Trophoblast cell (in vitro differentiated cells and primary cell): ENCODE data around the gene CRYBB3.

ENCODE experiments used
- DNase-seq, 2 donors: peaks; one replicate each; pipeline ENCODE4 v3.0.0-alpha.2; 2016
- H2AFZ ChIP-seq: 2 replicates; pipeline ENCODE4 v1.6.1; 2013; ENCODE audit warnings: low read length, moderate library complexity, mild to moderate bottlenecking; ENCODE audit not compliant: insufficient read depth, poor library complexity
- H2AK5ac ChIP-seq: 2 replicates; pipeline ENCODE4 v1.6.1; 2013; ENCODE audit warnings: mild to moderate bottlenecking, low read length
- H2BK120ac ChIP-seq: 2 replicates; pipeline ENCODE4 v1.6.1; 2013; ENCODE audit warnings: low read length, mild to moderate bottlenecking, moderate library complexity; ENCODE audit not compliant: insufficient read depth, poor library complexity
- H2BK12ac ChIP-seq: 2 replicates; pipeline ENCODE4 v1.6.1; 2013; ENCODE audit warnings: mild to moderate bottlenecking, low read length, moderate library complexity
- H2BK5ac ChIP-seq: 2 replicates; pipeline ENCODE4 v1.6.1; 2013; ENCODE audit warnings: low read length, low read depth, moderate library complexity, mild to moderate bottlenecking; ENCODE audit not compliant: poor library complexity
- H3K14ac ChIP-seq: 2 replicates; pipeline ENCODE4 v1.6.1; 2013; ENCODE audit warnings: mild to moderate bottlenecking, low read length
- H3K18ac ChIP-seq: 2 replicates; pipeline ENCODE4 v1.6.1; 2013; ENCODE audit warnings: mild to moderate bottlenecking, low read length
- H3K23ac ChIP-seq: 2 replicates; pipeline ENCODE4 v1.6.1; 2013; ENCODE audit warnings: low read length
- H3K27ac ChIP-seq: 2 replicates; pipeline ENCODE4 v1.5.1; 2013; ENCODE audit warnings: low read depth, mild to moderate bottlenecking, inconsistent platforms, low read length, moderate library complexity
- H3K27me3 ChIP-seq: 2 replicates; pipeline ENCODE4 v1.6.1; 2013; ENCODE audit warnings: inconsistent platforms, mild to moderate bottlenecking, low read length, moderate library complexity; ENCODE audit not compliant: insufficient read depth
- H3K36me3 ChIP-seq, 2 experiments: 1 replicate in 1 of 2; 2 replicates in 1 of 2; pipeline ENCODE4 v1.6.1; 2013; ENCODE audit warnings: low read length in 2 of 2, mild to moderate bottlenecking in 2 of 2, moderate library complexity in 1 of 2; ENCODE audit not compliant: insufficient read depth in 2 of 2, control insufficient read depth in 1 of 2
- H3K4ac ChIP-seq: 2 replicates; pipeline ENCODE4 v1.6.1; 2013; ENCODE audit warnings: low read depth, mild to moderate bottlenecking, low read length, moderate library complexity
- H3K4me1 ChIP-seq, 2 experiments: 1 replicate in 1 of 2; 2 replicates in 1 of 2; pipeline ENCODE4 v1.6.1; 2013; ENCODE audit warnings: low read length in 2 of 2, mild to moderate bottlenecking in 2 of 2, moderate library complexity in 1 of 2; ENCODE audit not compliant: insufficient read depth in 2 of 2, control insufficient read depth in 1 of 2
- H3K4me2 ChIP-seq: 2 replicates; pipeline ENCODE4 v1.6.1; 2013; ENCODE audit warnings: inconsistent platforms, mild to moderate bottlenecking, low read length, moderate library complexity
- H3K4me3 ChIP-seq: 2 replicates; pipeline ENCODE4 v1.5.1; 2013; ENCODE audit warnings: mild to moderate bottlenecking, low read depth, low read length, inconsistent platforms
- H3K79me1 ChIP-seq: one replicate; pipeline ENCODE4 v1.6.1; 2013; ENCODE audit warnings: low read length
- H3K79me2 ChIP-seq: 2 replicates; pipeline ENCODE4 v1.6.1; 2013; ENCODE audit warnings: low read length, mild to moderate bottlenecking; ENCODE audit not compliant: control insufficient read depth, insufficient read depth, poor library complexity
- H3K9ac ChIP-seq: 2 replicates; pipeline ENCODE4 v1.6.1; 2013; ENCODE audit warnings: mild to moderate bottlenecking, low read length
- H3K9me3 ChIP-seq: 2 replicates; pipeline ENCODE4 v1.6.1; 2013; ENCODE audit warnings: low read depth, mild to moderate bottlenecking, control low read depth, inconsistent platforms, low read length; ENCODE audit not compliant: insufficient read depth
- H4K12ac ChIP-seq: 2 replicates; pipeline ENCODE4 v1.6.1; 2013; ENCODE audit warnings: low read depth, mild to moderate bottlenecking, low read length, moderate library complexity
- H4K8ac ChIP-seq: 2 replicates; pipeline ENCODE4 v1.6.1; 2013; ENCODE audit warnings: low read depth, mild to moderate bottlenecking, low read length, moderate library complexity
- H4K91ac ChIP-seq: one replicate; pipeline ENCODE4 v1.6.1; 2013; ENCODE audit warnings: low read depth, mild to moderate bottlenecking, low read length, moderate library complexity
- WGBS: extraction: QIAGEN DNeasy Blood & Tissue Kit; methylation state at CpG from one replicate; pipeline ENCODE4 v1.1.7; 2013; ENCODE audit warnings: missing lambda C conversion rate; ENCODE audit not compliant: insufficient read length, insufficient coverage; ENCODE audit errors: extremely low coverage; 5-methylcytosine and 5-hydroxymethylcytosine counted together

CRYBB3 gene

GRCh38 chr22:25212337-25212736, 12.7 kb downstream of the CRYBB3 start:
- Histone ChIP-seq H2AK5ac (no peak overlapping the region), H2BK5ac (no peak overlapping the region), H3K4me1 (no peaks in the 10 kb centered on the region), H3K18ac (no peak overlapping the region), H3K14ac (no peak overlapping the region), H4K12ac (no peak overlapping the region), H3K4ac (no peak overlapping the region), H4K91ac (no peak overlapping the region), H3K4me2 (no peak overlapping the region), H3K27ac (no peak overlapping the region), H3K27me3 (no peaks in the 10 kb centered on the region), H3K36me3 (no peaks in the 10 kb centered on the region), H2AFZ (no peak overlapping the region), H3K79me2 (no peaks in the 10 kb centered on the region), H3K23ac (no peak overlapping the region), H2BK12ac (no peak overlapping the region), H3K79me1 (no peaks in the 10 kb centered on the region), H3K4me3 (no peak overlapping the region), H3K9ac (no peak overlapping the region), H2BK120ac (no peak overlapping the region), H3K9me3 (no peaks in the 10 kb centered on the region), H4K8ac (no peak overlapping the region)
- WGBS: no CpG with 5 or more reads among the region's 3 CpGs
- DNase-seq: no peak

DNA sequence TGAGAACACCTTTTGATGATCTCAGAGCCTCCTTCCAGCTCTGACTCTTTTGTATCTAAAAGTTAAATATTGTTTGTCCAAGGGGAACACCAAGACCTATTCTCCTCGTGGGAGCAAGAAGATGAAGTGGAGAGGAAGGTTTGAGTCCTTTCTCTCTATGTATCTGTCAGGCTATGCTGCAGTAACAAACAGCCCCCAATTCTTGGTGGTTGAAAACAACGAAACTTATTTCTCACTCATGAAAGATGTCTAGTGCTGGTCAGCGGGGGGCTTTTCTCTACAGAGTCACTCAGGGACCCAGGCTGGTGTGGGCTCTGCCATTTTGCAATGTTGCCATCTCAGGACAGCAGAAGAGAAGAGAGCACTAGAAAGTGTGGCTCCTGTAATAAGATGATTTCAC, 13.6 kb downstream of the CRYBB3 start:
- Histone ChIP-seq H3K9me3 (no peaks in the 10 kb centered on the region), H3K4ac (no peak overlapping the region), H2BK12ac (no peak overlapping the region), H3K79me1 (no peaks in the 10 kb centered on the region), H3K27ac (no peak overlapping the region), H2BK120ac (no peak overlapping the region), H3K23ac (no peak overlapping the region), H2AK5ac (no peak overlapping the region), H3K4me3 (no peak overlapping the region), H3K14ac (no peak overlapping the region), H2BK5ac (no peak overlapping the region), H4K8ac (no peak overlapping the region), H3K27me3 (no peaks in the 10 kb centered on the region), H3K9ac (no peak overlapping the region), H2AFZ (no peak overlapping the region), H4K91ac (no peak overlapping the region), H3K18ac (no peak overlapping the region), H3K4me1 (no peaks in the 10 kb centered on the region), H3K36me3 (no peaks in the 10 kb centered on the region), H3K4me2 (no peak overlapping the region), H4K12ac (no peak overlapping the region), H3K79me2 (no peaks in the 10 kb centered on the region)
- no CpG with 5 or more reads among the region's 3 CpGs for WGBS
- DNase-seq: no peak

DNA sequence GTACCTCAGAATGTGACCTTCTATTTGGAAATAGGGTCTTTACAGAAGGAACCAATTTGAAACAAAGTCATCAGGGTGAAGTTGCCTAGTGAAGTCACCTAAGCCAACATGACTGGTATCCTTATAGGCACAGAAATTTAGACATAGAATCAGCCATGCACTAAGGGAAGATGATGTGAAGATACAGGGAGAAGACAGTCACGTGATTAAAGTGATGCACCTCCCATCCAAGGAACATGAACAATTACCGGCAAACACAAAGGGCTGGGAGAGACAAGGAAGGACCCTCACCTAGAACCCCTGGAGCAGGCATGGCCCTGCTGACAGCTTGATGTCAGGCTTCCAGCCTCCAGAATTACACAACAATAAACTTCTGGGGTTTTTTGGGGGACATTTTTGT, 16.6 kb downstream of the CRYBB3 start:
- no CpG with 5 or more reads among the region's 2 CpGs for WGBS
- no peak overlapping the region for H2BK120ac ChIP-seq
- H4K8ac ChIP-seq: no peak overlapping the region
- H3K27me3 ChIP-seq: no peaks in the 10 kb centered on the region
- no peak overlapping the region for H3K18ac ChIP-seq
- no peak overlapping the region for H3K4me3 ChIP-seq
- no peaks in the 10 kb centered on the region for H3K79me1 ChIP-seq
- H3K9me3 ChIP-seq: no peaks in the 10 kb centered on the region
- H3K4me2 ChIP-seq: no peak overlapping the region
- no peak overlapping the region for H4K12ac ChIP-seq
- H3K9ac ChIP-seq: no peak overlapping the region
- no peak overlapping the region for H3K4ac ChIP-seq
- DNase-seq: no peak
- no peak overlapping the region for H2AK5ac ChIP-seq
- no peak overlapping the region for H3K23ac ChIP-seq
- H4K91ac ChIP-seq: no peak overlapping the region
- H2BK12ac ChIP-seq: no peak overlapping the region
- no peaks in the 10 kb centered on the region for H3K4me1 ChIP-seq
- no peaks in the 10 kb centered on the region for H3K36me3 ChIP-seq
- no peaks in the 10 kb centered on the region for H3K79me2 ChIP-seq
- no peak overlapping the region for H2BK5ac ChIP-seq
- H3K27ac ChIP-seq: no peak overlapping the region
- no peak overlapping the region for H3K14ac ChIP-seq
- H2AFZ ChIP-seq: no peak overlapping the region

DNA sequence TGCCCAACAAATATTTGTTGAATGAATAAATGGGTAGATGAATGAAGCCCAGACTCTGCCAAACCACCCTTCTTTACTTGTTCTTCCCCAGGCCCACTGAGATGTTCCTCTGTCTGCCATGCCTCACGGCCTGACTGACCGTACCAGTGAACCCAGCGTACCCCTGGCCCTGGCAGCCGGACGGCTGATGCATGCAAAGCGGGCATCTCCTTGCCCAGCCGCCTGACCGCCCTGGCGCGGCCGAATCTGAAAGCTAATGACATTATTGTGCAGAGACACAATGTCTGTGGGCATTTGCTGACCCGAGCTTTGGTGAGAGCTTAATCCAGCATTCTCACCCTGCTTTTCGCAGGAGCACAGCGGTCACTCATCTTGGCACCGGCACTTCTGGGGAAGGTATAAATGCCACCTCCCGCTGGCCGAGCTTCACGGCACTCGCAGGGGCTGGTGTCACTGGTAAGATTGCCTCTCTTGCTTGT, 19.6 kb downstream of the CRYBB3 start, which contains the start of gene CRYBB2:
CRYBB2 (plus strand) TSS at position 429 of the 479 bp plus-strand sequence. CDS start 1,791 bp downstream, outside the sequence.
- Histone ChIP-seq H3K27me3 (no peaks in the 10 kb centered on the region), H3K4me1 (no peaks in the 10 kb centered on the region), H3K4me3 (no peak within 1 kb of the TSS), H2BK12ac (no peak within 1 kb of the TSS), H3K36me3 (no peaks in the 10 kb centered on the region), H4K12ac (no peak within 1 kb of the TSS), H2AFZ (no peak within 1 kb of the TSS), H3K23ac (no peak within 1 kb of the TSS), H4K8ac (no peak within 1 kb of the TSS), H3K79me1 (no peaks in the 10 kb centered on the region), H3K9me3 (no peaks in the 10 kb centered on the region), H4K91ac (no peak within 1 kb of the TSS), H3K4me2 (no peak within 1 kb of the TSS), H2AK5ac (no peak within 1 kb of the TSS), H3K18ac (no peak within 1 kb of the TSS), H3K27ac (no peak within 1 kb of the TSS), H3K79me2 (no peaks in the 10 kb centered on the region), H2BK120ac (no peak within 1 kb of the TSS), H3K9ac (no peak within 1 kb of the TSS), H3K14ac (no peak within 1 kb of the TSS), H2BK5ac (no peak within 1 kb of the TSS), H3K4ac (no peak within 1 kb of the TSS)
- WGBS: no CpG with 5 or more reads among the region's 19 CpGs
- no peak for DNase-seq
